Panc1 (cell line): ENCODE measurements around the gene VPS36.

Experiments
- CTCF ChIP-seq: fragments of 450-650 bp; IDR thresholded peaks from 2 replicates; pipeline ENCODE4 v1.5.1; 2017; ENCODE audit warnings: mild to moderate bottlenecking
- POLR2AphosphoS5 ChIP-seq: IDR thresholded peaks from 2 replicates; pipeline ENCODE4 v1.6.1; 2012; ENCODE audit warnings: mild to moderate bottlenecking, low read depth, low read length, moderate library complexity
- TCF7L2 ChIP-seq: IDR thresholded peaks from 2 replicates; pipeline ENCODE4 v1.6.1; 2011; ENCODE audit warnings: mild to moderate bottlenecking, low read depth, low read length, inconsistent platforms
- TF ChIP-seq, protein P1 (sequence below), 2 experiments: IDR thresholded peaks; 2 replicates each; pipeline ENCODE4 v1.6.1; 2011 to 2012; ENCODE audit warnings: low read depth in 2 of 2, control low read depth in 1 of 2, low read length in 1 of 2, mild to moderate bottlenecking in 1 of 2, moderate library complexity in 1 of 2; ENCODE audit not compliant: insufficient read depth in 1 of 2

GRCh38 chr13:52383366-52383765 is 67.1 kb downstream of the VPS36 start:
- TF ChIP-seq CTCF (no peak), TCF7L2 (no peak), POLR2AphosphoS5 (no peak)
- TF ChIP-seq, protein P1, sequence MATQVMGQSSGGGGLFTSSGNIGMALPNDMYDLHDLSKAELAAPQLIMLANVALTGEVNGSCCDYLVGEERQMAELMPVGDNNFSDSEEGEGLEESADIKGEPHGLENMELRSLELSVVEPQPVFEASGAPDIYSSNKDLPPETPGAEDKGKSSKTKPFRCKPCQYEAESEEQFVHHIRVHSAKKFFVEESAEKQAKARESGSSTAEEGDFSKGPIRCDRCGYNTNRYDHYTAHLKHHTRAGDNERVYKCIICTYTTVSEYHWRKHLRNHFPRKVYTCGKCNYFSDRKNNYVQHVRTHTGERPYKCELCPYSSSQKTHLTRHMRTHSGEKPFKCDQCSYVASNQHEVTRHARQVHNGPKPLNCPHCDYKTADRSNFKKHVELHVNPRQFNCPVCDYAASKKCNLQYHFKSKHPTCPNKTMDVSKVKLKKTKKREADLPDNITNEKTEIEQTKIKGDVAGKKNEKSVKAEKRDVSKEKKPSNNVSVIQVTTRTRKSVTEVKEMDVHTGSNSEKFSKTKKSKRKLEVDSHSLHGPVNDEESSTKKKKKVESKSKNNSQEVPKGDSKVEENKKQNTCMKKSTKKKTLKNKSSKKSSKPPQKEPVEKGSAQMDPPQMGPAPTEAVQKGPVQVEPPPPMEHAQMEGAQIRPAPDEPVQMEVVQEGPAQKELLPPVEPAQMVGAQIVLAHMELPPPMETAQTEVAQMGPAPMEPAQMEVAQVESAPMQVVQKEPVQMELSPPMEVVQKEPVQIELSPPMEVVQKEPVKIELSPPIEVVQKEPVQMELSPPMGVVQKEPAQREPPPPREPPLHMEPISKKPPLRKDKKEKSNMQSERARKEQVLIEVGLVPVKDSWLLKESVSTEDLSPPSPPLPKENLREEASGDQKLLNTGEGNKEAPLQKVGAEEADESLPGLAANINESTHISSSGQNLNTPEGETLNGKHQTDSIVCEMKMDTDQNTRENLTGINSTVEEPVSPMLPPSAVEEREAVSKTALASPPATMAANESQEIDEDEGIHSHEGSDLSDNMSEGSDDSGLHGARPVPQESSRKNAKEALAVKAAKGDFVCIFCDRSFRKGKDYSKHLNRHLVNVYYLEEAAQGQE (IDR thresholded peaks at IDR 0.05; ENCODE audit: insufficient read depth in 1 of 2, low read depth in 2 of 2, low read length in 1 of 2), result no peak
